ENCODE measurements around the gene SPHK2. TPM values are rescaled to one million over a fixed set of nuclear protein-coding genes. Genes with fewer than 3 reads are reported as not detected.

Gene SPHK2
- total RNA-seq, 2 experiments from 2014 or later: 14.1 to 15.3 TPM

GRCh38 chr19:48632692-48633147 lies 13.4 kb downstream of the SPHK2 start:
- Mint-ChIP-seq H3K36me3 (ENCODE audit: low read depth) (peaks cover 71% of the 10 kb centered on the region), H3K27me3 (no peaks in the 10 kb centered on the region), H3K4me3 (no peak overlapping the region), H3K27ac (peak overlapping the region; percentile 95), H3K4me1 (ENCODE audit: low read depth) (peaks cover 44% of the 10 kb centered on the region), H3K9me3 (no peaks in the 10 kb centered on the region)
- no peaks in the 10 kb centered on the region for H3K9me3 ChIP-seq (ENCODE audit: control insufficient read depth in 1 of 2, insufficient read depth in 1 of 2, low read length in 2 of 2)
- peaks cover 48% of the 10 kb centered on the region for H3K4me1 ChIP-seq (ENCODE audit: insufficient read depth, low read length)
- H3K4me3 ChIP-seq (ENCODE audit: low read length): no peak overlapping the region
- ATAC-seq (ENCODE audit: poor library complexity): no peak
- peak overlapping the region in 1 of 2 donors; percentile 94 for H3K27ac ChIP-seq (ENCODE audit: low read depth in 1 of 2, low read length in 2 of 2)
- CTCF ChIA-PET: no interaction called here
- TF ChIP-seq CTCF (IDR thresholded peaks at IDR 0.05): no peak
- no peaks in the 10 kb centered on the region for H3K27me3 ChIP-seq (ENCODE audit: control insufficient read depth in 1 of 2, insufficient read depth in 2 of 2, low read length in 2 of 2)
- peak in 1 of 14 experiments; percentile 29 for DNase-seq
- peaks cover 49% of the 10 kb centered on the region for H3K36me3 ChIP-seq (ENCODE audit: insufficient read depth, low read length)
- POLR2A ChIA-PET: interaction anchor here (2.8 to 3.7 kb wide), 3 partner anchors 9 to 14 kb away, joined by 34 to 45 read pairs (median 43); partner anchors contain the start of genes CA11, RPL18 and SPHK2
- intact Hi-C loops (cut with DNase I, micrococcal nuclease): loop anchor here in 1 of 2 experiments (10.0 kb wide), 1 partner anchor 1242 kb away; the partner anchor contains the start of genes AKT1S1 and TBC1D17

- no peaks in the 10 kb centered on the region for H3K9me3 Mint-ChIP-seq
- peak overlapping the region; percentile 95 for H3K27ac Mint-ChIP-seq
- ATAC-seq (ENCODE audit: poor library complexity) (no peak), DNase-seq (peak in 1 of 14 experiments; percentile 38)
- H3K27ac ChIP-seq (ENCODE audit: low read depth in 1 of 2, low read length in 2 of 2): peak overlapping the region; percentile 78 to 94
- no peaks in the 10 kb centered on the region for H3K27me3 Mint-ChIP-seq
- peaks cover 55% of the 10 kb centered on the region for H3K4me1 ChIP-seq (ENCODE audit: insufficient read depth, low read length)
- H3K36me3 Mint-ChIP-seq (ENCODE audit: low read depth): peaks cover 67% of the 10 kb centered on the region
- TF ChIP-seq CTCF (IDR thresholded peaks at IDR 0.05): no peak
- ChIA-PET CTCF (interaction anchor here (0.7 to 1.2 kb wide), 2 partner anchors 14 to 338 kb away, joined by 3 to 4 read pairs; partner anchors contain the start of genes RPL18 and SPHK2), POLR2A (interaction anchor here (0.5 to 3.7 kb wide), 13 partner anchors 9 to 927 kb away, joined by 3 to 45 read pairs (median 3); partner anchors contain the start of genes CA11, GYS1, RPL18 and RUVBL2)
- peaks cover 48% of the 10 kb centered on the region for H3K36me3 ChIP-seq (ENCODE audit: insufficient read depth, low read length)
- intact Hi-C loops (cut with DNase I, micrococcal nuclease): loop anchor here in 1 of 2 experiments (1.0 to 10.0 kb wide), 4 partner anchors 9 to 1241 kb away; partner anchors contain the start of genes AKT1S1, RPL18, SPHK2 and TBC1D17
- peak overlapping the region; percentile 90 for H3K4me3 Mint-ChIP-seq
- H3K4me3 ChIP-seq (ENCODE audit: low read length): peak overlapping the region; percentile 71
- peaks cover 51% of the 10 kb centered on the region for H3K4me1 Mint-ChIP-seq (ENCODE audit: low read depth)
- H3K9me3 ChIP-seq (ENCODE audit: control insufficient read depth in 1 of 2, insufficient read depth in 1 of 2, low read length in 2 of 2): no peaks in the 10 kb centered on the region
- H3K27me3 ChIP-seq (ENCODE audit: control insufficient read depth in 1 of 2, insufficient read depth in 2 of 2, low read length in 2 of 2): no peaks in the 10 kb centered on the region
Measured at GRCh38 chr19:48633148-48634035, 14.1 kb downstream of the SPHK2 start.

GRCh38 chr19:48634036-48634342 lies 14.7 kb downstream of the SPHK2 start:
- TF ChIP-seq CTCF (IDR thresholded peaks at IDR 0.05): no peak
- H3K27ac Mint-ChIP-seq: peak overlapping the region; percentile 95
- Histone ChIP-seq H3K4me3 (ENCODE audit: low read length) (peak overlapping the region; percentile 71), H3K36me3 (ENCODE audit: insufficient read depth, low read length) (peaks cover 46% of the 10 kb centered on the region), H3K27me3 (ENCODE audit: control insufficient read depth in 1 of 2, insufficient read depth in 2 of 2, low read length in 2 of 2) (no peaks in the 10 kb centered on the region), H3K4me1 (ENCODE audit: insufficient read depth, low read length) (peaks cover 61% of the 10 kb centered on the region), H3K27ac (ENCODE audit: low read depth in 1 of 2, low read length in 2 of 2) (peak overlapping the region; percentile 78 to 94), H3K9me3 (ENCODE audit: control insufficient read depth in 1 of 2, insufficient read depth in 1 of 2, low read length in 2 of 2) (no peaks in the 10 kb centered on the region)
- POLR2A ChIA-PET: interaction anchor here (0.5 to 3.7 kb wide), 15 partner anchors 9 to 927 kb away, joined by 3 to 45 read pairs (median 3); partner anchors contain the start of genes CA11, GYS1, RPL18 and RUVBL2
- ATAC-seq (ENCODE audit: poor library complexity): no peak
- no peaks in the 10 kb centered on the region for H3K27me3 Mint-ChIP-seq
- H3K9me3 Mint-ChIP-seq: no peaks in the 10 kb centered on the region
- peak overlapping the region; percentile 90 for H3K4me3 Mint-ChIP-seq
- H3K4me1 Mint-ChIP-seq (ENCODE audit: low read depth): peaks cover 57% of the 10 kb centered on the region
- intact Hi-C loops (cut with DNase I, micrococcal nuclease): loop anchor here in 1 of 2 experiments (1.0 to 10.0 kb wide), 4 partner anchors 10 to 1241 kb away; partner anchors contain the start of genes AKT1S1, RPL18, SPHK2 and TBC1D17
- CTCF ChIA-PET: interaction anchor here (0.7 to 1.2 kb wide), 2 partner anchors 15 to 337 kb away, joined by 3 to 4 read pairs; partner anchors contain the start of genes RPL18 and SPHK2
- peaks cover 62% of the 10 kb centered on the region for H3K36me3 Mint-ChIP-seq (ENCODE audit: low read depth)
- no peak for DNase-seq

All from CD4-positive, alpha-beta T cell (primary cell).